VCaP (cell line): ENCODE measurements around the gene SCN4A.

Experiments used
- H3K27ac ChIP-seq: fragments of 450-650 bp; 2 replicates; pipeline ENCODE4 v1.5.1; 2017
- CTCF ChIP-seq: fragments of 450-650 bp; conservative IDR thresholded peaks from 2 replicates; pipeline ENCODE4 v1.5.1; 2017; ENCODE audit warnings: mild to moderate bottlenecking, moderate library complexity

Gene SCN4A

GRCh38 chr17:63976702-63977101 lies 4.0 kb upstream of the SCN4A start:
- no peak for TF ChIP-seq CTCF
- H3K27ac ChIP-seq: no peak overlapping the region

GRCh38 chr17:63975541-63976092 lies 2.9 kb upstream of the SCN4A start:
- no peak for TF ChIP-seq CTCF
- no peak overlapping the region for H3K27ac ChIP-seq

GRCh38 chr17:63974594-63975192 lies 2.0 kb upstream of the SCN4A start:
- TF ChIP-seq CTCF: no peak
- H3K27ac ChIP-seq: no peak overlapping the region

- no peak overlapping the region for H3K27ac ChIP-seq
- TF ChIP-seq CTCF: no peak
Observed at GRCh38 chr17:63973930-63974593, 1.3 kb upstream of the SCN4A start.

GRCh38 chr17:63973247-63973646 lies 529 bp upstream of the SCN4A start:
- TF ChIP-seq CTCF: no peak
- H3K27ac ChIP-seq: no peak overlapping the region

- no peak overlapping the region for H3K27ac ChIP-seq
- TF ChIP-seq CTCF: no peak
Observed at GRCh38 chr17:63969278-63969677, 3.4 kb downstream of the SCN4A start.

- TF ChIP-seq CTCF: no peak
- H3K27ac ChIP-seq: no peak overlapping the region
Observed at GRCh38 chr17:63967953-63968352, 4.8 kb downstream of the SCN4A start.
